Frontal cortex (tissue), 4 donors: ENCODE results near the gene HOXD10. TPM values are rescaled to one million over a fixed set of nuclear protein-coding genes. Genes with fewer than 3 reads are reported as not detected.

Experiments used
- DNase-seq, 2 donors: peaks; one replicate each; pipeline ENCODE4 v3.0.0; 2012; ENCODE audit warnings: low spot score in 2 of 2
- FAIRE-seq: peaks from 2 replicates; lab custom pipeline; 2012; peaks lifted over from hg19 to GRCh38; lab: Jason Lieb, UNC
- total RNA-seq: library from RNA; depleted of rRNA; stranded (reverse); fragments of >200 nt; gene quantifications from one replicate; pipeline ENCODE4 v1.2.3, GENCODE V29; 2014
- donor health status: control.
- donor health status: control.
- donor health status: control.

The HOXD10 gene
- total RNA-seq, 1 donor from 2014 or later: not detected

GRCh38 chr2:176104316-176105077 is 12.1 kb upstream of the HOXD10 start:
- DNase-seq (no peak), FAIRE-seq (no peak)

- DNase-seq (no peak), FAIRE-seq (no peak)
Observed at GRCh38 chr2:176105078-176105729, 11.4 kb upstream of the HOXD10 start.

DNA sequence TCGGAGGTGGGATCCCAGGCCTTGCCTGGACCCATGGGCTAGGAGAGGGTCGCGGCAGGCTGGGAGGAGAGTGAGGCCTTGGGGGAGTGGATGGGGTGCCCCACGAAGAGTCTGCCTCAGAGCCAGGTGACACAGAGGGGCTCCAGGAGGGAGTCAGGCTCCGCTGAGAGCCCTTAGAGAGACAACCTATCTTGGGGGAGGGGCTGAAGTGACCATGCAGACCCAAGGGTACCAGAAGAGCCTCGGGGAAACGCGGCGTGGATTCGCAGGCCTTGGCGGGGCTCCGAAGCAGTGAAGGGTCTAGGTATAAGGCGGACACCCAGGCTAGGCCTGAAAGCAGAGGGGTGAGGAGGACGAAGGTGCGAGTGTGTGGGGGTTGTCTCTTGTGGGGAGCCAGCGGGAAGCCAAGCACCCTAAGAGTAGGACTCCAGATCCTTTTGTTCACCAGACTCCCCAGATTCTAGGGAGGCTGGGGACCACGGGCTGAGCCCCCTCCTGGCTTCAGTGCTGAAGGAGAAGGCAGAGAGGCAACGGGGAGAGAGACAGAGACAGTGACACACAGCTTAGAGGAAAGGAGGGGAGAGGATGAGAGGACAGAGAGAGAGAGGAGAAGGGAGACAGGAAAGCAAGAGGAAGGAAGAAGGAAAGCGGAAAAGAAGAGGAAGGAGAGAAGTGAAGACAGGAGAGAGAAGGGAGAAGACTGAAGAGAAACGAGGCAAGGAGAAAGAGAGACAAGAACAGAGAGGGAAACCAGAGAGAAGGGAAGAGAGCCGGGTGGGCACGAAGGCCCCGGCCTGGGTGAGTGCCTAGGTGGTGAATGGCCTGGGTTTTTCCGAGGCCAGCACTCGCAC is 10.6 kb upstream of the HOXD10 start:
- DNase-seq (no peak), FAIRE-seq (no peak)

GRCh38 chr2:176106581-176107539 is 9.7 kb upstream of the HOXD10 start, which contains the start of gene HOXD11:
Gene HOXD11, plus strand, starts transcription at chr2:176107280. Its CDS starts 76 bp downstream, at chr2:176107356.
- DNase-seq (no peak), FAIRE-seq (no peak)

GRCh38 chr2:176107731-176108181 is 8.8 kb upstream of the HOXD10 start:
- FAIRE-seq (no peak), DNase-seq (no peak)

GRCh38 chr2:176109192-176109901 is 7.2 kb upstream of the HOXD10 start:
- DNase-seq (no peak), FAIRE-seq (no peak)

GRCh38 chr2:176109946-176110345 is 6.6 kb upstream of the HOXD10 start:
- FAIRE-seq: no peak
- DNase-seq: no peak

- DNase-seq: no peak
- FAIRE-seq: no peak
Observed at GRCh38 chr2:176110415-176111308, 5.9 kb upstream of the HOXD10 start.

GRCh38 chr2:176111309-176111663 is 5.3 kb upstream of the HOXD10 start:
- no peak for FAIRE-seq
- DNase-seq: no peak

GRCh38 chr2:176111846-176112374 is 4.7 kb upstream of the HOXD10 start:
- FAIRE-seq (no peak), DNase-seq (no peak)

- DNase-seq: no peak
- no peak for FAIRE-seq
Observed at GRCh38 chr2:176112375-176113302, 3.9 kb upstream of the HOXD10 start.

GRCh38 chr2:176114120-176114929 is 2.3 kb upstream of the HOXD10 start:
- DNase-seq: no peak
- no peak for FAIRE-seq

DNA sequence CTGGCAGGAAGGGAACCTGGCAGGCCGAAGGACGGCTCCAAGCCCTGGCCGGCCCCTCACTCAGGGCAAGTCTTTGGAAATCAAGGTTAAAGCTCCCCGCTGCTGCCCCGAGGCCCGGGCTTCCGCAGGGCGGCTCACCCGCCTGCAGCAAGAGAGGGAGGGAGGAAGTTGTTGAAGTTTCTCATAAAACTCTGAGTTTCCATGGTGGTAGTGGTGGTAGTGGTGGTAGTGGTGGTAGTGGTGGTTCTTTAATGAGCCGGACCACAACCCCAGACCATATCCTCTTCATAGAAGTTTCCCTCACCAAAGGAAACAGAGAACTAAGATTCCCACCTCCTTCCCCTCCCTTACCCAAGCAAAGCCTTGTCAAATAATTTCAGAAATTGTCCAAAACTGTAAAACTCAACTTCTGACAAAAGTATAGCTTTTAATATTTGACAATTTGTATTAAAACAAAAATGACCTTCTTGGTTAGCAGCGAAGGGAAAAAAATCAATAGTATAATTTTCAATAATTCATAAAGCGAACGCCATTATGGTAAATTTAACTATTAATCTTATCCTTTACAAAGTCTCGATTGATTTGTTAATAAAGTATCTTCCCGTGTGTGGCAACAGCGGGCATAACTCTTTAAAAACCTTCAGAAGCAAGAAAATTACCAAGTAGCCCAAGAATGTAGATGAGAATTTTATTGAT is 1.5 kb upstream of the HOXD10 start:
- FAIRE-seq (no peak), DNase-seq (no peak)

- no peak for FAIRE-seq
- DNase-seq: no peak
Observed at GRCh38 chr2:176117162-176117822, 714 bp downstream of the HOXD10 start.
